GM10266 (cell line): Measurements from ENCODE around the gene FGF1.

Experiments used
- DNase-seq: peaks from one replicate; pipeline ENCODE4 v3.0.0; 2012; ENCODE audit errors: extremely low spot score
- TF ChIP-seq, protein P1 (sequence below): IDR thresholded peaks from 2 replicates; pipeline ENCODE4 v1.5.1; 2012; ENCODE audit warnings: mild to moderate bottlenecking, low read depth; ENCODE audit not compliant: control insufficient read depth, insufficient read depth; ENCODE audit errors: missing control alignments

The FGF1 gene

DNA sequence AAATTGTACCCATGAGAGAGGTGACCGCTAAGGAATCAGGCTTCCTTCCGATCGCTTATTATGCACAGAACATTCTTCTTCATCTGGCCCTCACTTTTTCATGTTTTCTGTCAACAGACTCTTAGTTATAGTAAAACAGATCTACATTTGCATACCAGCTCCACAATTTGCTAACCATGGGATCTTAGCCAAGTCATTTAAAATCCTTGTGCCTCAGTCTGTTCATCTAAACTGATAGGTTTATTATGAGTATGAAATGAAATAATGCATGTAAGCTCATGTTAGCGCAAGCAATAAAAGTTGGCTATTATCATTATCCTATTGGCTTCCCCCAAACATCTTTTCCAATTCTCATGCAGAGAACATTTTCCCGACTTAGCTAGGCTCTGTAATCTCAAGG lies 42.3 kb downstream of the FGF1 start:
- TF ChIP-seq, protein P1, sequence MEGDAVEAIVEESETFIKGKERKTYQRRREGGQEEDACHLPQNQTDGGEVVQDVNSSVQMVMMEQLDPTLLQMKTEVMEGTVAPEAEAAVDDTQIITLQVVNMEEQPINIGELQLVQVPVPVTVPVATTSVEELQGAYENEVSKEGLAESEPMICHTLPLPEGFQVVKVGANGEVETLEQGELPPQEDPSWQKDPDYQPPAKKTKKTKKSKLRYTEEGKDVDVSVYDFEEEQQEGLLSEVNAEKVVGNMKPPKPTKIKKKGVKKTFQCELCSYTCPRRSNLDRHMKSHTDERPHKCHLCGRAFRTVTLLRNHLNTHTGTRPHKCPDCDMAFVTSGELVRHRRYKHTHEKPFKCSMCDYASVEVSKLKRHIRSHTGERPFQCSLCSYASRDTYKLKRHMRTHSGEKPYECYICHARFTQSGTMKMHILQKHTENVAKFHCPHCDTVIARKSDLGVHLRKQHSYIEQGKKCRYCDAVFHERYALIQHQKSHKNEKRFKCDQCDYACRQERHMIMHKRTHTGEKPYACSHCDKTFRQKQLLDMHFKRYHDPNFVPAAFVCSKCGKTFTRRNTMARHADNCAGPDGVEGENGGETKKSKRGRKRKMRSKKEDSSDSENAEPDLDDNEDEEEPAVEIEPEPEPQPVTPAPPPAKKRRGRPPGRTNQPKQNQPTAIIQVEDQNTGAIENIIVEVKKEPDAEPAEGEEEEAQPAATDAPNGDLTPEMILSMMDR, result no peak
- no peak for DNase-seq

DNA sequence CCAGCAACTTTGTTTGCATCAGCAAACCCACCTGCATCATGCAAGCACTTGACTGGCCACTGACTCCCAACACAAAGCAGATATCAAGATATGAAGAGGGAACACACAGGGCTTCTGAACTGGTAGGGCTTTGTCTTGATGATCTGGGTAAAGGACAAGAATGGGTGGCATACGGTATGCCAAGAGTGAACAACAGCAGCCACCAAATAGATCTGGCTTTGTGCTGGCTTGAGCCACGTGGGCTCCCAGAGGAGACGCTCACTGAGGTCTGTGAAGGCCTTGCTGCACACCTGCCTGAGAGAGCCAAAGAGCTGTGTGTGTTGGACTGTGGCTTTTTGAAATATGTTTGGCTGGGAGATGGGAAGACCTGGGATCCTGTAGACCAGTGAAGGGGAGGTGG lies 43.5 kb downstream of the FGF1 start:
- TF ChIP-seq, protein P1, result no peak
- no peak for DNase-seq

DNA sequence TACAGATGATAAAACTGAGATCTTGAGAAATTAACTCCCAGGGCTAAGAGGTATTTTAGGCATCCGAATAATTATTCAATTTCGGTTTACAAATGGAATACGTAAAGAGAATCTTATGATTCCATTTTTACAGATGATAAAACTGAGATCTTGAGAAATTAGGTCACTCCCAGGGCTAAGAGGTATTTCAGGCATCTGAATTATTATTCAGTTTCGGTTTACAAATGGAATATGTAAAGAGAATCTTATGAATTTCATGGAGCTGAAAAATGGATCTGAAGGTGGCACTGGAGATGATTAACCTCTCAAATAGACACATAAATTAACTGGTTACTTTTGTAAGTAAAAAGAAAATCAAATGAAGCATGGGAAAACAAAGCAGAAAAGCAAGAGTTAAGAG lies 44.2 kb downstream of the FGF1 start:
- TF ChIP-seq, protein P1, result no peak
- no peak for DNase-seq

DNA sequence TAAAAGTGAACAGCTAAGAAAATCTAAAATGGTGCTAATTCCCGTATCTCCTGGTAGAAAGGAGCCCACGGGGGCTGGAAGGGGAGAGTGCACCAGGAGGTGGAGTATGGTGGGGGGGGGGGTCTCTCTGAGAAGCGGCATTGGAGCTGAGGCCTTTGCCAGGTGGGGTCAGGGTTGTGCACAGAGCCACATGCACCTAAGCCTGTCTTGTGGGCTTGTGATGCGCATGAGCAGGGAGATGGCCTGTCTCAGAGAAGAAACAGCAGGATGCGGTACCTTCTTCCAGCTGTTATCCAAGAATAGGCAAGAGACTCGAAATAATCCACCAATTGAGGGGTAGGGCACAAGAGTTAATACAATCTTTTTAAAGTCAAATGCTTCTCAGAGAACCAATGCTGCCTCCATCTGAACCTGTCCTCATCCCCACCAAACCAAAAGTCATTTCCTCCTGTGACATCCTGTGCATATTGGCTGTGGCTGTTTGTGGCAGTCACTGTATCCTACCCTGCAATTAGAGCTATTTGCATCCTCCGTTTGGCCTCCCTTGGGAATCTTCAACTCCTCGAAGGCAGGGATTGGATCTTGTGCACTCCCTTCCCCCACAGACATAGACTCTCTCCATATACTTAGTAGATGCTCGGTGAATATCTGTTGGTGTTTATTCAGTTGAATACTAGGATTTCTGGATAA lies 45.4 kb downstream of the FGF1 start:
- TF ChIP-seq, protein P1, result no peak
- DNase-seq, result no peak

DNA sequence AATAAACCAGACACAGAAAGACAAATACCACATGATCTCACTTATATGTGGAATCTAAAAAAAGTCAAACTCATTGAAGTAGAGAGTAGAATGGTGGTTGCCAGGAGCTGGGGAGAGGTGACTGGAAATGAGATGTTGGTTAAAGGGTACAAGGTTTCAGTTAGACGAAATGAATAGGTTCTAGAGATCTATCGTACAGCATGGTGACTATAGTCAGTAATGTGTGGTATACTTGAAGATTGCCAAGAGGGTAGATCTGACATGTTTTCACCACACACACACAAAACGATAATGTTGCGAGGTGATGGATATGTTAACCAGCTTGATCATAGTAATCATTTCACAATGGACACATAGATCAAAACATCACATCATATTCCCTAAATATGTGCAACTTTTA lies 46.4 kb downstream of the FGF1 start:
- TF ChIP-seq, protein P1, result no peak
- DNase-seq, result no peak

DNA sequence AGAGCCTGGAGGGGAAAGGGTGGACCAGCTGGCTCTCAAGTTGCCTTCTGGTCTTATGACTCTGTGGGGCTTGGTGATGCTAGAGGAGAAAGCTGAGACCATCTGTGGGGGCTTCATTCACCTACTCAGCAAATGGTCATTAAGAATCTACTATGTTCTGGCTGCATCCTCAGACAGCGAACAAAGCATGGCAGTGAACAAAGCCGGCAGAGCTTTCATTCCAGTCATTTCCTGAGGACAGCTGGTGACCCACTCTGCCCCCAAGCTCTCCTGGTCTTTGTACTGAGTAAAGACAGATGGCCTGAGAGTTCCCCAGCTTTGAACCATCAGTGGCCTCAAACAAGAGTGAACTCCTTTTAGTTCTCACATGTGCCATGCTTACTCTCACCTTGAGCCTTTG lies 48.0 kb downstream of the FGF1 start:
- DNase-seq, result no peak
- TF ChIP-seq, protein P1, result no peak

DNA sequence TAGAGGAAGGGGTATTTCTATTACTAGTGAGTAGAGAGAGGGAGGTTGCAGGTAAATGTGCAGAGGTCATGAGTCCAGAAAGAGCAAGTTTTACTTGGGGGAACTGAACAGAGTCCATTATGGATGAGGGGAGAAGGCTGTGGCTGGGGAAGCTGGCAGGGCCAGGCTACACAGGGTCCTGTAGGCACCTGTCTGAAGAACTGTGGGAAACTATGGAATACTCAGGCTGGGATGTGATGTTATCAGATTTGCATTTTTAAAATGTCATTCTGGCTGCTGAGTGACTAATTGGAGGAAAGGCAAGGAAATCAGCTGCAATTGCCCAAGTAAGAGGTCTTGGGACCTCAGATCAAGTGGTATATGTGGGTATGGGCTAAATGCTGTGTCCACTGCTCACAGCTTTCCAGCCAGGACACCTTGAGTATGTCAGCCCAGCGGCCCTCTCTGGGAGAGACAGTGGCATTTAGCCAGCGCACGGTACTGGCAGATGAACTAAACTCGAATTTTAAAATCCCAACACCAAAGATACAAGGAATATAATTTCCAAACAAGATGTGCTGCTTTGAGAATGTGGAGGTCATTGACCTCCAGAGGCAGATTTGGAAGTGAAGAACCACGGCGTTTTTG lies 49.1 kb downstream of the FGF1 start:
- DNase-seq, result no peak
- TF ChIP-seq, protein P1, result no peak
